Neural cell (in vitro differentiated cells): ENCODE results near the gene TAF11L13. TPM values are rescaled to one million over a fixed set of nuclear protein-coding genes. Genes with fewer than 3 reads are reported as not detected.

Source experiments
- H2AFZ ChIP-seq: fragments of 200-600, 300-800 bp; sonication (generic), shearing (Covaris generic); 2 replicates; pipeline ENCODE4 v1.6.0; 2014; ENCODE audit warnings: low read depth, mild to moderate bottlenecking, antibody characterized with exemption, low read length, moderate library complexity
- H3F3A ChIP-seq: fragments of 200-600 bp; shearing (Covaris generic); 2 replicates; pipeline ENCODE4 v1.6.1; 2016; ENCODE audit warnings: mild to moderate bottlenecking, moderate library complexity, mixed read lengths, antibody characterized with exemption, low read length; ENCODE audit not compliant: insufficient read depth, poor library complexity, severe bottlenecking
- H3K27ac ChIP-seq: fragments of 200-600, 300-800 bp; sonication (generic), shearing (Covaris generic); 2 replicates; pipeline ENCODE4 v1.5.1; 2014; ENCODE audit warnings: mild to moderate bottlenecking, low read length, moderate library complexity
- H3K27me3 ChIP-seq: fragments of 300-800, 200-600 bp; sonication (generic), shearing (Covaris generic); 2 replicates; pipeline ENCODE4 v1.6.0; 2014; ENCODE audit warnings: mild to moderate bottlenecking, low read depth, low read length, moderate library complexity; ENCODE audit not compliant: insufficient read depth
- H3K36me3 ChIP-seq: fragments of 300-800, 200-600 bp; sonication (generic), shearing (Covaris generic); 2 replicates; pipeline ENCODE4 v1.5.1; 2014; ENCODE audit warnings: mild to moderate bottlenecking, antibody characterized with exemption, low read length, moderate library complexity; ENCODE audit not compliant: insufficient read depth
- H3K4me2 ChIP-seq: fragments of 300-800, 200-600 bp; sonication (generic), shearing (Covaris generic); 2 replicates; pipeline ENCODE4 v1.6.0; 2014; ENCODE audit warnings: mild to moderate bottlenecking, low read length
- H3K4me3 ChIP-seq: fragments of 300-800, 200-600 bp; sonication (generic), shearing (Covaris generic); 2 replicates; pipeline ENCODE4 v1.5.1; 2014; ENCODE audit warnings: mild to moderate bottlenecking, low read length, moderate library complexity
- H3K79me2 ChIP-seq: fragments of 200-600 bp; shearing (Covaris generic); replicated peaks from 2 replicates; pipeline ENCODE4 v1.6.0; 2014; ENCODE audit warnings: mild to moderate bottlenecking, low read length, moderate library complexity; ENCODE audit not compliant: insufficient read depth
- H3K9ac ChIP-seq: fragments of 300-800, 200-600 bp; sonication (generic), shearing (Covaris generic); 2 replicates; pipeline ENCODE4 v1.6.1; 2016; ENCODE audit warnings: mild to moderate bottlenecking, low read length, mixed read lengths
- H3K9me2 ChIP-seq: fragments of 200-600 bp; shearing (Covaris generic); 2 replicates; pipeline ENCODE4 v1.6.1; 2016; ENCODE audit warnings: mild to moderate bottlenecking, low read length, mixed read lengths; ENCODE audit not compliant: insufficient read depth
- H3K9me3 ChIP-seq: fragments of 200-600, 300-800 bp; sonication (generic), shearing (Covaris generic); 2 replicates; pipeline ENCODE4 v1.6.1; 2016; ENCODE audit warnings: mild to moderate bottlenecking, mixed run types, low read length, moderate library complexity, mixed read lengths
- H4K20me1 ChIP-seq: fragments of 200-600 bp; shearing (Covaris generic); 2 replicates; pipeline ENCODE4 v1.6.1; 2016; ENCODE audit warnings: mild to moderate bottlenecking, mixed run types; ENCODE audit not compliant: insufficient read depth
- EP300 ChIP-seq: fragments of 450-650 bp; conservative IDR thresholded peaks from 2 replicates; pipeline ENCODE4 v1.6.1; 2014; ENCODE audit warnings: antibody characterized with exemption, mild to moderate bottlenecking, moderate library complexity; ENCODE audit not compliant: poor library complexity, severe bottlenecking
- EZH2 ChIP-seq: fragments of 200-600, 300-800 bp; shearing (Covaris generic), sonication (generic); IDR thresholded peaks from 2 replicates; pipeline ENCODE4 v1.6.1; 2014; ENCODE audit warnings: antibody characterized with exemption, low read length, borderline replicate concordance, mild to moderate bottlenecking; ENCODE audit not compliant: insufficient read depth, poor library complexity, severe bottlenecking
- MXI1 ChIP-seq: fragments of 450-650 bp; conservative IDR thresholded peaks from 2 replicates; pipeline ENCODE4 v1.6.1; 2014; ENCODE audit warnings: antibody characterized with exemption, mild to moderate bottlenecking; ENCODE audit not compliant: poor library complexity, severe bottlenecking
- POLR2AphosphoS5 ChIP-seq: IDR thresholded peaks from 2 replicates; pipeline ENCODE4 v1.6.1; 2012
- RAD21 ChIP-seq: fragments of 450-650 bp; conservative IDR thresholded peaks from 2 replicates; pipeline ENCODE4 v1.6.1; 2014; ENCODE audit warnings: antibody characterized with exemption, mild to moderate bottlenecking, moderate library complexity
- SMC3 ChIP-seq: fragments of 450-650 bp; conservative IDR thresholded peaks from 2 replicates; pipeline ENCODE4 v1.6.1; 2014; ENCODE audit warnings: antibody characterized with exemption, mild to moderate bottlenecking, moderate library complexity; ENCODE audit not compliant: poor library complexity
- TAF1 ChIP-seq: IDR thresholded peaks from 2 replicates; pipeline ENCODE4 v1.6.1; 2012; ENCODE audit warnings: low read depth
- polyA plus RNA-seq: library from polyadenylated mRNA; depleted of rRNA; stranded (reverse); fragments of >200 nt; gene quantifications from 2 replicates; pipeline ENCODE4 v1.2.3, GENCODE V29; 2014
- TF ChIP-seq, protein P1 (sequence below): fragments of 450-650 bp; IDR thresholded peaks from 2 replicates; pipeline ENCODE4 v1.5.1; 2014; ENCODE audit warnings: antibody characterized with exemption, mild to moderate bottlenecking, moderate library complexity; ENCODE audit not compliant: poor library complexity, severe bottlenecking
- TF ChIP-seq, protein P2 (sequence below): IDR thresholded peaks from 2 replicates; pipeline ENCODE4 v1.6.1; 2012; ENCODE audit warnings: borderline replicate concordance

Gene TAF11L13
- polyA plus RNA-seq, 1 donor from 2014 or later: not detected

DNA sequence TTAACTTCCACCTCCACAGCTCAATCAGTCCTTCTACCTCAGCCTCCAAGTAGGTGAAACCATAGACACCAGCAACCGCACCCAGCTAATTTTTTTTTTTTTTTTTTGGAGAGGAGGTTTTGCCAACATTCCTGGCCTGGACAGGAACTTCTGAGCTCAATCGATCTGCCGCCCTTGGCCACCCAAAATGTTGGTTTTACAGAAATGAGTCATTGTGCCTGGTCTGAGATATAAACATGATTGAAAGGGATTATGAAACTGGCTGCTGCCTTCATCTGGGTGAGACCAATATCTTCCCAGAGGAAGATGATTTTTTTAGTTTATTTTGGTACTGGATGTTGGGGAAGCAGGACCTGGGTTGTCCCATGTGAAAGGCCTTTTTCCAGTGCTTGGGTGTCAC lies 12.5 kb upstream of the TAF11L13 start:
- no peak overlapping the region for H3K4me2 ChIP-seq
- H3K9me2 ChIP-seq: no peaks in the 10 kb centered on the region
- no peaks in the 10 kb centered on the region for H3K36me3 ChIP-seq
- H3K4me3 ChIP-seq: no peak overlapping the region
- TF ChIP-seq, protein P1, sequence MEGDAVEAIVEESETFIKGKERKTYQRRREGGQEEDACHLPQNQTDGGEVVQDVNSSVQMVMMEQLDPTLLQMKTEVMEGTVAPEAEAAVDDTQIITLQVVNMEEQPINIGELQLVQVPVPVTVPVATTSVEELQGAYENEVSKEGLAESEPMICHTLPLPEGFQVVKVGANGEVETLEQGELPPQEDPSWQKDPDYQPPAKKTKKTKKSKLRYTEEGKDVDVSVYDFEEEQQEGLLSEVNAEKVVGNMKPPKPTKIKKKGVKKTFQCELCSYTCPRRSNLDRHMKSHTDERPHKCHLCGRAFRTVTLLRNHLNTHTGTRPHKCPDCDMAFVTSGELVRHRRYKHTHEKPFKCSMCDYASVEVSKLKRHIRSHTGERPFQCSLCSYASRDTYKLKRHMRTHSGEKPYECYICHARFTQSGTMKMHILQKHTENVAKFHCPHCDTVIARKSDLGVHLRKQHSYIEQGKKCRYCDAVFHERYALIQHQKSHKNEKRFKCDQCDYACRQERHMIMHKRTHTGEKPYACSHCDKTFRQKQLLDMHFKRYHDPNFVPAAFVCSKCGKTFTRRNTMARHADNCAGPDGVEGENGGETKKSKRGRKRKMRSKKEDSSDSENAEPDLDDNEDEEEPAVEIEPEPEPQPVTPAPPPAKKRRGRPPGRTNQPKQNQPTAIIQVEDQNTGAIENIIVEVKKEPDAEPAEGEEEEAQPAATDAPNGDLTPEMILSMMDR: no peak
- no peak for TF ChIP-seq RAD21
- no peak for TF ChIP-seq POLR2AphosphoS5
- TF ChIP-seq EZH2: no peak
- no peak for TF ChIP-seq MXI1
- no peak for TF ChIP-seq EP300
- no peak for TF ChIP-seq TAF1
- TF ChIP-seq SMC3: no peak
- TF ChIP-seq, protein P2, sequence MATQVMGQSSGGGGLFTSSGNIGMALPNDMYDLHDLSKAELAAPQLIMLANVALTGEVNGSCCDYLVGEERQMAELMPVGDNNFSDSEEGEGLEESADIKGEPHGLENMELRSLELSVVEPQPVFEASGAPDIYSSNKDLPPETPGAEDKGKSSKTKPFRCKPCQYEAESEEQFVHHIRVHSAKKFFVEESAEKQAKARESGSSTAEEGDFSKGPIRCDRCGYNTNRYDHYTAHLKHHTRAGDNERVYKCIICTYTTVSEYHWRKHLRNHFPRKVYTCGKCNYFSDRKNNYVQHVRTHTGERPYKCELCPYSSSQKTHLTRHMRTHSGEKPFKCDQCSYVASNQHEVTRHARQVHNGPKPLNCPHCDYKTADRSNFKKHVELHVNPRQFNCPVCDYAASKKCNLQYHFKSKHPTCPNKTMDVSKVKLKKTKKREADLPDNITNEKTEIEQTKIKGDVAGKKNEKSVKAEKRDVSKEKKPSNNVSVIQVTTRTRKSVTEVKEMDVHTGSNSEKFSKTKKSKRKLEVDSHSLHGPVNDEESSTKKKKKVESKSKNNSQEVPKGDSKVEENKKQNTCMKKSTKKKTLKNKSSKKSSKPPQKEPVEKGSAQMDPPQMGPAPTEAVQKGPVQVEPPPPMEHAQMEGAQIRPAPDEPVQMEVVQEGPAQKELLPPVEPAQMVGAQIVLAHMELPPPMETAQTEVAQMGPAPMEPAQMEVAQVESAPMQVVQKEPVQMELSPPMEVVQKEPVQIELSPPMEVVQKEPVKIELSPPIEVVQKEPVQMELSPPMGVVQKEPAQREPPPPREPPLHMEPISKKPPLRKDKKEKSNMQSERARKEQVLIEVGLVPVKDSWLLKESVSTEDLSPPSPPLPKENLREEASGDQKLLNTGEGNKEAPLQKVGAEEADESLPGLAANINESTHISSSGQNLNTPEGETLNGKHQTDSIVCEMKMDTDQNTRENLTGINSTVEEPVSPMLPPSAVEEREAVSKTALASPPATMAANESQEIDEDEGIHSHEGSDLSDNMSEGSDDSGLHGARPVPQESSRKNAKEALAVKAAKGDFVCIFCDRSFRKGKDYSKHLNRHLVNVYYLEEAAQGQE: no peak
- H3K9me3 ChIP-seq: no peaks in the 10 kb centered on the region
- no peaks in the 10 kb centered on the region for H4K20me1 ChIP-seq
- H3K79me2 ChIP-seq: no peaks in the 10 kb centered on the region
- H3K27ac ChIP-seq: no peak overlapping the region
- H3K9ac ChIP-seq: no peak overlapping the region
- no peak overlapping the region for H2AFZ ChIP-seq
- no peaks in the 10 kb centered on the region for H3F3A ChIP-seq
- no peaks in the 10 kb centered on the region for H3K27me3 ChIP-seq

DNA sequence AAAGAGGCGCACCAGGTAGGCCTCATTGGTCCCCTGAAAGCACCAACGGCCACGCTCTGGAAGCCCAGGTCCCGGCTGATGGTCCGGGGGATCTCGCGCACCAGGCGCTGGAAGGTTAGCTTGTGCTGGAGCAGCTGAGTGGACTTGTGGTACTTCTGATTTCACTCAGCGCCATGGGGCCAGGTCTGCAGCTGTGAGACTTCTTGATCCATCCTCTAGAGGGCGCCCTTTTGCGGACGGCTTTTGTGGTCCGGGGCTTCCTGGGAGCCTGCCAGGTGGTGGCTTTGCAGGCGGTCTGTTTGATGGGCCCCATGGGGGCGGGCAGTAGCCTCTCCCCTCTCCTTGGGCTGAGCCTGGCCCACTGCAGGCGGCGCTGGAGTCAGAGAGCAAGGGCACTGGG lies 11.3 kb upstream of the TAF11L13 start:
- Histone ChIP-seq H3K36me3 (no peaks in the 10 kb centered on the region), H3K4me3 (no peak overlapping the region), H3K9ac (no peak overlapping the region), H3K9me2 (no peaks in the 10 kb centered on the region), H3K27me3 (no peaks in the 10 kb centered on the region), H4K20me1 (no peaks in the 10 kb centered on the region), H3K79me2 (no peaks in the 10 kb centered on the region), H3K4me2 (no peak overlapping the region), H3K9me3 (no peaks in the 10 kb centered on the region), H3K27ac (no peak overlapping the region), H3F3A (no peaks in the 10 kb centered on the region), H2AFZ (no peak overlapping the region)
- TF ChIP-seq EP300 (no peak), MXI1 (no peak), RAD21 (no peak), POLR2AphosphoS5 (no peak), SMC3 (no peak), TAF1 (no peak), EZH2 (no peak)
- TF ChIP-seq, protein P2: no peak
- TF ChIP-seq, protein P1: no peak
